Astrocyte (in vitro differentiated cells and primary cell): ENCODE measurements around the gene OSR1. TPM values are rescaled to one million over a fixed set of nuclear protein-coding genes. Genes with fewer than 3 reads are reported as not detected.

Experiments
- DNase-seq: peaks from one replicate; pipeline ENCODE4 v3.0.0-alpha.2; 2010; ENCODE audit warnings: low read depth
- FAIRE-seq: peaks from 2 replicates; lab custom pipeline; 2011; peaks lifted over from hg19 to GRCh38; lab: Jason Lieb, UNC
- H2AFZ ChIP-seq: 2 replicates; pipeline ENCODE4 v1.6.0; 2012; ENCODE audit warnings: low read depth, low read length, inconsistent platforms
- H3K27ac ChIP-seq: 2 replicates; pipeline ENCODE4 v1.5.1; 2011; ENCODE audit warnings: low read depth, low read length, inconsistent platforms
- H3K27me3 ChIP-seq: 2 replicates; pipeline ENCODE4 v1.6.0; 2011; ENCODE audit warnings: low read length, inconsistent platforms; ENCODE audit not compliant: insufficient read depth
- H3K36me3 ChIP-seq: 2 replicates; pipeline ENCODE4 v1.5.1; 2011; ENCODE audit warnings: low read length, inconsistent platforms; ENCODE audit not compliant: insufficient read depth
- H3K4me1 ChIP-seq: 2 replicates; pipeline ENCODE4 v1.5.1; 2011; ENCODE audit warnings: low read length, inconsistent platforms; ENCODE audit not compliant: insufficient read depth
- H3K4me2 ChIP-seq: 2 replicates; pipeline ENCODE4 v1.6.0; 2012; ENCODE audit warnings: low read length, inconsistent platforms
- H3K4me3 ChIP-seq: 2 replicates; pipeline ENCODE4 v1.5.1; 2011; ENCODE audit warnings: low read depth, mild to moderate bottlenecking, low read length, inconsistent platforms; ENCODE audit not compliant: insufficient read depth
- H3K79me2 ChIP-seq: 2 replicates; pipeline ENCODE4 v1.6.0; 2012; ENCODE audit warnings: mild to moderate bottlenecking, low read length, inconsistent platforms; ENCODE audit not compliant: insufficient read depth
- H3K9ac ChIP-seq: 2 replicates; pipeline ENCODE4 v1.6.0; 2012; ENCODE audit warnings: mild to moderate bottlenecking, low read length, inconsistent platforms
- H3K9me3 ChIP-seq: 2 replicates; pipeline ENCODE4 v1.5.1; 2012; ENCODE audit warnings: low read depth, mild to moderate bottlenecking, low read length, inconsistent platforms; ENCODE audit not compliant: insufficient read depth
- H4K20me1 ChIP-seq: 2 replicates; pipeline ENCODE4 v1.6.0; 2012; ENCODE audit warnings: low read length, inconsistent platforms; ENCODE audit not compliant: insufficient read depth
- H3K27ac Mint-ChIP-seq: one replicate; pipeline ENCODE4 v1.8.0; 2021; ENCODE audit warnings: mild to moderate bottlenecking, mixed read lengths; ENCODE audit not compliant: unreplicated experiment
- H3K27me3 Mint-ChIP-seq: one replicate; pipeline ENCODE4 v1.8.0; 2021; ENCODE audit warnings: low read depth, mixed read lengths; ENCODE audit not compliant: unreplicated experiment
- H3K36me3 Mint-ChIP-seq: one replicate; pipeline ENCODE4 v1.8.0; 2021; ENCODE audit warnings: low read depth, mixed read lengths; ENCODE audit not compliant: unreplicated experiment
- H3K4me1 Mint-ChIP-seq: one replicate; pipeline ENCODE4 v1.8.0; 2021; ENCODE audit warnings: low read depth, mixed read lengths; ENCODE audit not compliant: unreplicated experiment
- H3K4me3 Mint-ChIP-seq: one replicate; pipeline ENCODE4 v1.8.0; 2021; ENCODE audit warnings: mild to moderate bottlenecking, moderate library complexity, mixed read lengths; ENCODE audit not compliant: unreplicated experiment
- H3K9me3 Mint-ChIP-seq: one replicate; pipeline ENCODE4 v1.8.0; 2021; ENCODE audit warnings: mild to moderate bottlenecking, mixed read lengths; ENCODE audit not compliant: unreplicated experiment
- EZH2 ChIP-seq: IDR thresholded peaks from 2 replicates; pipeline ENCODE4 v1.6.1; 2012; ENCODE audit warnings: mild to moderate bottlenecking, low read length, inconsistent platforms; ENCODE audit not compliant: insufficient read depth
- total RNA-seq: library from RNA; stranded (reverse); gene quantifications from 2 replicates; pipeline ENCODE4 v1.2.1, GENCODE V29; 2021
- TF ChIP-seq, protein P1 (sequence below): IDR thresholded peaks from 2 replicates; pipeline ENCODE4 v1.5.1; 2011; ENCODE audit warnings: low read depth, mild to moderate bottlenecking, inconsistent platforms, low read length, moderate library complexity; ENCODE audit not compliant: insufficient read depth

The OSR1 gene
- total RNA-seq, 1 donor from 2014 or later = 1.0 TPM

DNA sequence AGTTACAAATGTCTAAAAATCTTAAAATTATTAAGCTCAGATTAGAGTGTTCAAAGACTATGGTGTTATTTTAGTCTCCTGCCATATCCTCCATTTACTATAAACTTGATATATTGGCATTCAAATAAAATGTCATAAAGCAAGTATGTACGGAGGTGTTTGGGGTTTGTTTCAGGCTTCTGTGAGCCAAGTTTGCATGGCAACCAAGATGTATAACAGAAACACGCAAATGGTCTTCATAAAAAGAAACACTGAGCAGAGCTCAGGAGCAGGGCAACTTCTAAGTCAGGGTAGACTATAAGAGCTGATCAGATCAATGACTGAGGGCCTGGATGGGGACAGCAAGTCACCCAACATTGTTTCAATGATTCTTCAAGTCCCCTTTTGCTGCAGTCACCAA is 20.5 kb upstream of the OSR1 start:
- no peaks in the 10 kb centered on the region for H3K4me1 Mint-ChIP-seq
- no peak overlapping the region for H2AFZ ChIP-seq
- TF ChIP-seq, protein P1, sequence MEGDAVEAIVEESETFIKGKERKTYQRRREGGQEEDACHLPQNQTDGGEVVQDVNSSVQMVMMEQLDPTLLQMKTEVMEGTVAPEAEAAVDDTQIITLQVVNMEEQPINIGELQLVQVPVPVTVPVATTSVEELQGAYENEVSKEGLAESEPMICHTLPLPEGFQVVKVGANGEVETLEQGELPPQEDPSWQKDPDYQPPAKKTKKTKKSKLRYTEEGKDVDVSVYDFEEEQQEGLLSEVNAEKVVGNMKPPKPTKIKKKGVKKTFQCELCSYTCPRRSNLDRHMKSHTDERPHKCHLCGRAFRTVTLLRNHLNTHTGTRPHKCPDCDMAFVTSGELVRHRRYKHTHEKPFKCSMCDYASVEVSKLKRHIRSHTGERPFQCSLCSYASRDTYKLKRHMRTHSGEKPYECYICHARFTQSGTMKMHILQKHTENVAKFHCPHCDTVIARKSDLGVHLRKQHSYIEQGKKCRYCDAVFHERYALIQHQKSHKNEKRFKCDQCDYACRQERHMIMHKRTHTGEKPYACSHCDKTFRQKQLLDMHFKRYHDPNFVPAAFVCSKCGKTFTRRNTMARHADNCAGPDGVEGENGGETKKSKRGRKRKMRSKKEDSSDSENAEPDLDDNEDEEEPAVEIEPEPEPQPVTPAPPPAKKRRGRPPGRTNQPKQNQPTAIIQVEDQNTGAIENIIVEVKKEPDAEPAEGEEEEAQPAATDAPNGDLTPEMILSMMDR = no peak
- TF ChIP-seq EZH2 = no peak
- H3K36me3 Mint-ChIP-seq = no peaks in the 10 kb centered on the region
- no peaks in the 10 kb centered on the region for H3K9me3 Mint-ChIP-seq
- no peaks in the 10 kb centered on the region for H3K36me3 ChIP-seq
- H3K9ac ChIP-seq = no peak overlapping the region
- DNase-seq = no peak
- H3K4me2 ChIP-seq = no peak overlapping the region
- no peaks in the 10 kb centered on the region for H3K9me3 ChIP-seq
- no peaks in the 10 kb centered on the region for H4K20me1 ChIP-seq
- H3K4me3 Mint-ChIP-seq = no peak overlapping the region
- H3K27ac ChIP-seq = no peak overlapping the region
- peaks cover 5% of the 10 kb centered on the region for H3K27me3 ChIP-seq
- H3K79me2 ChIP-seq = no peaks in the 10 kb centered on the region
- H3K27me3 Mint-ChIP-seq = no peaks in the 10 kb centered on the region
- H3K27ac Mint-ChIP-seq = no peak overlapping the region
- no peaks in the 10 kb centered on the region for H3K4me1 ChIP-seq
- FAIRE-seq = no peak
- no peak overlapping the region for H3K4me3 ChIP-seq

DNA sequence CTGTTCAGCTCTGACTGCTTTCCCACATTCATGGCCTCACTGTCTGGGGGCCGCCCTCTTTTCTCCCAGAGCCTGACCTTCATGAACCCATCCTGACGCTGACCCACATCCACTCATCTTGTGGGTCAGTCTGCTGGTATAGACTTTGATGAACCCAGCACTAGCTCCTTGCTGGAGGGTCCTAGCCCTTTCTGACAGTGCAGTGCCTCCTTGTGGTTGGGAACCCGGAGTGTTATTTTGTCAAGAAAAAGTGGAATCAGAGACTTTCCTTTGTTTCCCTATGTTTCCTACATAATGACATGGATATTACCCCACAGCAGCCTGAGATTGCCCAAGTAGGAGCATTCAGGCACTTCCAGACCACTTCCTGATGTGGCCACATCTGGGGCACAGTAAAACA is 19.3 kb upstream of the OSR1 start:
- H3K4me3 Mint-ChIP-seq = no peak overlapping the region
- no peaks in the 10 kb centered on the region for H3K36me3 Mint-ChIP-seq
- Histone ChIP-seq H3K4me1 (no peaks in the 10 kb centered on the region), H3K27me3 (peaks cover 5% of the 10 kb centered on the region), H3K9ac (no peak overlapping the region), H3K4me2 (no peak overlapping the region), H4K20me1 (no peaks in the 10 kb centered on the region), H3K27ac (no peak overlapping the region), H3K79me2 (no peaks in the 10 kb centered on the region), H3K36me3 (no peaks in the 10 kb centered on the region), H3K9me3 (no peaks in the 10 kb centered on the region), H2AFZ (no peak overlapping the region), H3K4me3 (no peak overlapping the region)
- no peaks in the 10 kb centered on the region for H3K9me3 Mint-ChIP-seq
- no peaks in the 10 kb centered on the region for H3K4me1 Mint-ChIP-seq
- peaks cover 4% of the 10 kb centered on the region for H3K27me3 Mint-ChIP-seq
- FAIRE-seq = no peak
- no peak for DNase-seq
- H3K27ac Mint-ChIP-seq = no peak overlapping the region
- no peak for TF ChIP-seq EZH2
- TF ChIP-seq, protein P1 = no peak

DNA sequence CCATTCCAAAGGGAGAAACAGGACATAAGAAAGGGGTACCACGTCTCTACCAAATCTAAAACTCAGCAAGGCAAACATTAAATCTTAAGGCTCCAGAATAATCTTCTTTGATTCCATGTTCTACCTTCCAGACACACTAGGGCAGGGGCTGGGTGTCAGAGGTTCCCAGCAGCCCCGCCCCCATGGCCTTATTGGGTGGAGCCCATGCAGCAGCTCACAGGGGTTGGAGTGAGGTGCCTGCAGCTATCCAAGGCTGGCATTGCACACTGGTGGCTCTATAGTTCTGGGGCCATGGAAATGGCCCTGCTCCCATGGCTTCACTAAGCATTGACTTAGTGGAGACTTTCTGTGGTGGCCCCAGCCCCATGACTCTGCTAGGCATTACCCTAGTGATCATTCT is 14.9 kb upstream of the OSR1 start:
- peaks cover 42% of the 10 kb centered on the region for H3K27me3 Mint-ChIP-seq
- H3K27ac Mint-ChIP-seq = no peak overlapping the region
- H3K4me1 Mint-ChIP-seq = no peaks in the 10 kb centered on the region
- Histone ChIP-seq H3K27me3 (peaks cover 13% of the 10 kb centered on the region), H3K9ac (no peak overlapping the region), H4K20me1 (no peaks in the 10 kb centered on the region), H3K9me3 (no peaks in the 10 kb centered on the region), H3K36me3 (no peaks in the 10 kb centered on the region), H3K4me2 (no peak overlapping the region), H2AFZ (no peak overlapping the region), H3K4me3 (no peak overlapping the region), H3K79me2 (no peaks in the 10 kb centered on the region), H3K4me1 (no peaks in the 10 kb centered on the region), H3K27ac (no peak overlapping the region)
- TF ChIP-seq, protein P1 = no peak
- no peak for TF ChIP-seq EZH2
- no peak overlapping the region for H3K4me3 Mint-ChIP-seq
- H3K9me3 Mint-ChIP-seq = no peaks in the 10 kb centered on the region
- H3K36me3 Mint-ChIP-seq = no peaks in the 10 kb centered on the region
- FAIRE-seq (no peak), DNase-seq (no peak)
